ENCODE results near the gene SERPINE2.

GRCh38 chr2:224084266-224084892 lies 45.3 kb upstream of the SERPINE2 start:
- TF ChIP-seq CTCF (IDR thresholded peaks at IDR 0.05), result no peak
- TF ChIP-seq POLR2A (IDR thresholded peaks at IDR 0.05), result no peak

Data from body of pancreas (tissue), 4 donors.